DMS114 treated with DMSO at 0.1 percent for 48 hours (cell line): ENCODE measurements around the gene GATM.

ENCODE experiments used
- DNase-seq: peaks from one replicate; lab custom pipeline; 2025; ENCODE audit not compliant: unreplicated experiment; lab: John Stamatoyannopoulos, UW

GATM gene, protein sequence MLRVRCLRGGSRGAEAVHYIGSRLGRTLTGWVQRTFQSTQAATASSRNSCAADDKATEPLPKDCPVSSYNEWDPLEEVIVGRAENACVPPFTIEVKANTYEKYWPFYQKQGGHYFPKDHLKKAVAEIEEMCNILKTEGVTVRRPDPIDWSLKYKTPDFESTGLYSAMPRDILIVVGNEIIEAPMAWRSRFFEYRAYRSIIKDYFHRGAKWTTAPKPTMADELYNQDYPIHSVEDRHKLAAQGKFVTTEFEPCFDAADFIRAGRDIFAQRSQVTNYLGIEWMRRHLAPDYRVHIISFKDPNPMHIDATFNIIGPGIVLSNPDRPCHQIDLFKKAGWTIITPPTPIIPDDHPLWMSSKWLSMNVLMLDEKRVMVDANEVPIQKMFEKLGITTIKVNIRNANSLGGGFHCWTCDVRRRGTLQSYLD

GRCh38 chr15:45378149-45378912, at the start of gene GATM:
Gene GATM (minus strand): TSS chr15:45378544. CDS start chr15:45378453, 91 bp downstream.
- peak; percentile 52 for DNase-seq

- DNase-seq = no peak
Observed at GRCh38 chr15:45427085-45427484, 48.7 kb upstream of the GATM start.

- no peak for DNase-seq
Observed at GRCh38 chr15:45425135-45425534, 46.8 kb upstream of the GATM start.

DNA sequence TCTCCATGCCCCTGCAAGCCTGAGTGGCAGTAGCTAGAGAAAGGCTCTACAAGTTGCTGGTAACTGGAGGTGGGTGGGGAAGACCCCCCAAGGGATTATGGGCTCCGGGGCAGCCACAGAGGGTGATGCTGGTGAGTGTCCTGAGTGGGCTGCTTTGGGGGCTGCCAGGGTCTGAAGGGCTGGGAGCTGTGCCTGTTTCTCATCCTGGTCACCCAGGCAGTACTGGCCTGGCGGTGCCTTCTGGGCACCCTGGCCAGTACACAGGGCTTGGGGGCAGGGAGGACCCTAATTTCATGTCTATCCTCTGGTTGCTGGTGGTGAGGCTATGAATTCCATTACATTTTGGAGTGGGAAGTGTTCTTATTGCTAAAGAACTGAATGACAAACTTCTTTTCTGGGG, 46.1 kb upstream of the GATM start:
- DNase-seq = no peak

DNA sequence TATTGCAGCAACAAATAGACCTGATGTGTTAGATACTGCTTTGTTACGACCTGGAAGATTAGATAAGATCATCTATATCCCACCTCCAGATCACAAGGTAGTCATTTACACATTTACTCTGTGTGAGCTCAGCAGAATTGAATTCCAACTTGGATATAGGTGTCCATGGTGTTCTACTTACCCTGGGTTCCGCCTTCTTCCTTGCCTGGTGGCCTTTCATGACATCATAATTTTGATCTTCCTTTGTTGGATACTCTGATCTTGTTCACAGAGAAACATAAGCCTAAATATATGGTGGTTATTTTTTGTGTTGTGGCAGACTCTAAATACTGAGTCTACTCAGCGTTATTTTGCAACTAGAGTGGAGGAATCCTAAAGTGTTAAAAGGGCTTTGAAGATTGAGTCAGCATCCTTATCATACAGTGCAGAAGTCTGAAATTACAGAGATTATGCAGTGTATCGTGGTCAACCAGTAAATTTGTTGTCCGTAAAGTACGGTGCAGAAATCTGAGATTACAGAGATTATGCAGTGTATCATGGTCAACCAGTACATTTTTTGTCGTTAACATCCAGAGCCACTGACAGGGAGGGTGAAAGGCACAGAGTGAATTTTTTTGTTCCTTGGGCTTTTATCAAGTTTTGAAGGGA, 39.1 kb upstream of the GATM start:
- DNase-seq = no peak

DNA sequence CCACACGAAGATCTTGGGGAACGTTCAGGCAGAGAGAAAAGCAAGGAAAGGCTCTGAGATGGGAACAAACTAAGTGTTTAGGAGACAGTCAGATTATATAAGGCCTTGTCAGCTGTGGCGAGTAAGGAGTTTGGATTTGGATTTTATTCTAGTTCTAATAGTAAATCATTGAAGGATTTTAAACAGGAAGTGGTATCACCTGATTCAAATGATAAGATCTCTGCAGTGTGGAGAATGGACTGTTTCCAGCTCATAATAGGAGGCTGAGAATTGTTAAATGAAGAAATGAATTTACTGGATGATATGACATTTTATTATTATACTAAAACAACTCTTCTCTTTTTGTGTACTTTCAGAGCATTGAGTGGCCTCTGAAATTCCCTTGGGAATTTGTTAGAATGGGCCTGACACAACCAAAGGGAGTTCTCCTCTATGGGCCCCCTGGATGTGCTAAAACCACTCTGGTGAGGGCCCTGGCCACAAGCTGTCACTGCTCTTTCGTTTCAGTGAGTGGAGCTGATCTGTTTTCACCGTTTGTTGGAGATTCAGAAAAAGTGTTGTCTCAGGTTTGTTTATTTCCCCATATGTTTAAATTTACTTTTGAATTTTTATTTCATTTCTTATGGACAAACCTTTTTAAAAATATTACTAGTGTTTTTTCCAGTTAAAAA, 36.0 kb upstream of the GATM start:
- no peak for DNase-seq

DNA sequence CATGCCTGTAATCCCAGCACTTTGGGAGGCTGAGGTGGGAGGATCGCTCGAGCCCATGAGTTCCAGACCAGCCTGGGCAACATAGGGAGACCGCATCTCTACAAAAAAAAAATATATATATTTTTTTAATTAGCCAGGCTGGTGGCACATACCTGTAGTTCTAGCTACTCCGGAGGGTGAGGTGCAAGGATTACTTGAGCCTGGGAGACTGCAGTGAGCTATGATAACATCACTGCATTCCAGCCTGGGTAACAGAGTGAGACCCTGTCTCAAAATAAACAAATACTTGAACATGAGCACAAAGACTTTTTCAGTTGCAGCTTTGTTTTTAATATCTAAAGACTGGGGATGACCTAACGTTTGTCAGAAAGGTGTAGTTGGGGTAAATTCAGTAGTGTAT, 31.3 kb upstream of the GATM start:
- no peak for DNase-seq

- no peak for DNase-seq
Observed at GRCh38 chr15:45407786-45408185, 29.4 kb upstream of the GATM start.

DNA sequence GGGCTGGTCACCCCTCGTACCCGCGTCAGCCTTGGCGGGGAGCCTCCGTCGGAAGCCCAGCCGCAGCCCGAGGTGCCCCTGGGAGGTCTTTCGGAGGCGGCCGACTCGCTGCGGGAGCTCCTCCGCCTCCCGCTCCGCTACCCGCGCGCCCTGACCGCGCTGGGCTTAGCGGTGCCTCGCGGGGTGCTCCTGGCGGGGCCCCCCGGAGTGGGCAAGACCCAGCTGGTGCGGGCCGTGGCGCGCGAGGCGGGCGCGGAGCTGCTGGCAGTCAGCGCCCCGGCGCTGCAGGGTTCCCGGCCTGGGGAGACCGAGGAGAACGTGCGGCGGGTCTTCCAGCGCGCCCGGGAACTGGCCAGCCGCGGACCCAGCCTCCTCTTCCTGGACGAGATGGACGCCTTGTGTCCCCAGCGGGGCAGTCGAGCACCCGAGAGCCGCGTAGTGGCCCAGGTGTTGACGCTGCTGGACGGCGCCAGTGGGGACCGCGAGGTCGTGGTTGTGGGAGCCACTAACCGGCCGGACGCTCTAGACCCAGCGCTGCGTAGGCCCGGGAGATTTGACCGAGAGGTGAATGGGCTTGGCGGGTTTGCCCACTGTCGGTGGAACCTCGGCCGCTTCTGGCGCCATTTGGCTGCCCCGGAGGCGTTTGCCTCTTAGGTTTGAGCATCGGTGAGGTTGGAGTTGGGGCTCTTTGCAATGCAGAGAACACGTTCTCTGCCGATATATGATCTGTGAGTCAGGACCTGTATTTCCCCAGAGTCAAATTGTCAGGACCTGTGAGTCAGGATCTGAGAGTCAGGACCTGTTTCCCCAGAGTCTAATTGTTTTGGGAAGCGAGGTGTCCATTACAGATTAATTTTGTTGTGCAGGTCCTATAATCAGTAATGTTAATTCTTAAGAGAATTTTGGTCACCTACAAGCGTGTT, 24.9 kb upstream of the GATM start:
- DNase-seq = no peak

GRCh38 chr15:45402162-45402954, 24.0 kb upstream of the GATM start:
- peak; percentile 94 for DNase-seq

DNA sequence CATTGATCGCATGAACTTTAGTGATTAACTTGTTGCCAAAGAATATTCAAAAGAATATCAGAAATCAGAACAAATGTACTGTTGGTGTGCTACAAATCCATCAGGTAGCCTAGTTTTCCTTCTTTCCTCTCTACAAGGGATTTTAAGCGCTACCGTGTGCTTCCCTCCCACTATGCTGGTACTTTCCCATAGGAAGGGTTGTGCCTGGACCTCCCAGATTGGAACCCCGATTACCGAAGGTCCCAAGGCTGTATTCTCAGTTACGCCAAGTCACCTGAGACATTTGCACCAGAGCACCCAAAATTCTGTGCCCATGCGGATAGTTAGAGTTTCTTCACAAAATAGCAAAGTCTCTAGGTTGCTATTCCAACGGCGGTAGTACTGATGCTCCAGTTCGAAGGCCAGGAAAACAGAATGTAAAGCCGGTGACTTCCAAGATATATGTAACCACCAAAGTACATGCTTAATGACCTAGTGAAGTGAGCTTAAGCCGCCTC, 23.4 kb upstream of the GATM start:
- DNase-seq = no peak

GRCh38 chr15:45399381-45400212, 21.3 kb upstream of the GATM start:
- DNase-seq = peak; percentile 73

- no peak for DNase-seq
Observed at GRCh38 chr15:45397116-45397665, 18.8 kb upstream of the GATM start.

- no peak for DNase-seq
Observed at GRCh38 chr15:45395943-45396342, 17.6 kb upstream of the GATM start.

GRCh38 chr15:45394681-45395080, 16.3 kb upstream of the GATM start:
- DNase-seq = no peak

DNA sequence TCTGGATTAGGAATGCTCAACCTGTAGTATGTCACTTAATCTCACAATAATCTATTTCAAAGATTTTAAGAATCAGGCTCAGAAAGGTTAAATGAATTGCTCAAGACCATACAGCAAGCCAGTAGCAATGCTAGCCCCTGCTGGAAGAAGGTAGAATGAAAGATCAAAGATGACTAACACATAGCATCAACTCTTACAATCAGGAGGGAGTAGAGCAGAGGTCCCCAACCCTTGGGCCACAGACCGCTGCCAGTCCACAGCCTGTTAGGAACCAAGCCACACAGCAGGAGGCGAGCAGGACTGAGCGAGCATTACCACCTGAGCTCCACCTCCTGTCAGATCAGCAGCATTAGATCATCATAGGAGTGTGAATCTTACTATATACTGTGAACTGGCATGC, 15.5 kb upstream of the GATM start:
- DNase-seq = no peak

DNA sequence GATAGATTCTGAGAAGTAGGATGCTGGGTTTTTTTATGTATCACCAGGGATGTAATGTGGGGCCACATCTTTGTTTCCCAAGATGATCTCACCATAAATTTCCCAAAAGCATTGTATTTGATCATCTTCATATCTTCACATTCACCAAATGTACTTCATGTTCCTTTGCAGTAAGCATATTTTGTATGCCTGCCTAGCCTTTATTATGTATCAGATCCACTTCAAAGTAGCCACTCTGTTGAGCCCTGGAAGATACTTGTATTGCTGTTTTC, 14.2 kb upstream of the GATM start:
- DNase-seq = no peak
